ENCODE results near the gene APH1A.
A peak's percentile ranks its signal among the peaks of the same experiment; 100 is the strongest.
"Not testable (repeated sequence)": the region's sequence is repeated elsewhere in the genome, so short reads cannot be mapped to it uniquely, and the experiment has no call there.

APH1A gene

DNA sequence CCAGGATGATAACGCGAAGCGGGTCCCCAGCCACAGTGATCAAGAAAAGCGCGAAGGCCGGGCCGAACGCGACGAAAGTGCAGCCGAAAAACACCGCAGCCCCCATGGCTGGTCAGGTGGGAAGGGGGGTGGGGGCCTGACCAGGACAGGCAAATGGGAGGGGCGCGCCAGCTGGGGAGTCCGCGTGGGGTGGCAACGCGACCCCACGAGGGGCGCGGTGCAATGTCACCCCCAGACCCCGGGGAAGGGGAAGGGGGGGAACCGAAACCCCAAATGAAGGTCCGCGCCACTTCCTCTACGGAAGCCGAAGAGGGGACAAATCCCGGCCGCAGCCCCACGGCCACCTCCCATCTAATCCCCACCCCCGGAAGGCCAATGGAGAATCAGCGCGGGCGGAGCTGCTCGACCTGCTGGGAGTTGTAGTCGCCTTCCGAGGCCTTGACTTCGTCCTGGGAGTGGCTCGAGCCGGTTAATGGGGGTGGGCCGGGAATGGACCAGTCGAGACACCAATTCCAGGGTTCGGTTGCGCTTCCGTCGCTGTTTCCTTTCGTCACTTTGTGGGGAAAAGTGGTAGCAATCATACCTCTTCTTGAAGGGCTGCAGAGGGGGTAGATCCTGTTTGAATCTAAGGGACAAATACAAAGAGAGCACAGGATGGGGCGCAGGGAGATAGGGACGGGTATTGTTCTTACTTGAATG lies at the start of gene APH1A:
TSS of gene APH1A (minus strand) at position 312 of the 699 bp plus-strand sequence. CDS start at position 106, 206 bp downstream.
- DNase-seq = peak; percentile 96 to 97

DNA sequence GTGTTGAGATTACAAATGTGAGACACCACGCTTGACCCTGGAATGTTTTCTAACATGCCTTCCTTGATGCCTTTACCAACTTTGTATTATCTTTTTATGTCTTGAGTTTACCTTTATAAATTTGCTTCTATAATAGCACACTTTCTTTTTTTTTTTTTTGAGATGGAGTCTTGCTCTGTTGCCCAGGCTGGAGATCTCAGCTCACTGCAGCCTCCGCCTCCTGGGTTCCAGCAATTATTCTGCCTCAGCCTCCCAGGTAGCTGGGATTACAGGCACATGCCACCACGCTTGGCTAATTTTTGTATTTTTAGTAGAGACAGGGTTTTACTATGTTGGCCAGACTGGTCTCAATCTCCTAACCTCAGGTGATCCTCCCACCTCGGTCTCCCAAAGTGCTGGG lies 45.9 kb upstream of the APH1A start:
- DNase-seq = not testable (repeated sequence)

DNA sequence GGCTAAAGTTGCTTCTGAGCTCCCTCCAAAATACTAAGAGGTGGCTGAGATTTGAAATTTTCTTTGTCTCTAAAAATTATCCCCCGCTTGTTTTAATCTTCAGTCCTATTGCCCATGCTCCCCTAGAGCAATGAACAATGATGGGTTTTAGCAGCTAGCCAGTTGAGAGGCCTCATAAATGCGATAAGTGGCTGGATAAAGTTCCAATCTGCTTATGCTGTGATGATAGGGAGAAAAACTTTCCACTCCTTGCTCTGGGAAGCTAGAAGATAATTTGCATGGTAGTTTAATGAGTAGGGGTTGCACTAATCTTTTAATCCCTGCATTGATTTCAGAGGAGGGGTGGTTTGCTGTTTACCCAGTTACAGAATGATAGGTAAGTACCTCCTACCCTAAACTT lies 42.9 kb upstream of the APH1A start:
- no peak for DNase-seq

DNA sequence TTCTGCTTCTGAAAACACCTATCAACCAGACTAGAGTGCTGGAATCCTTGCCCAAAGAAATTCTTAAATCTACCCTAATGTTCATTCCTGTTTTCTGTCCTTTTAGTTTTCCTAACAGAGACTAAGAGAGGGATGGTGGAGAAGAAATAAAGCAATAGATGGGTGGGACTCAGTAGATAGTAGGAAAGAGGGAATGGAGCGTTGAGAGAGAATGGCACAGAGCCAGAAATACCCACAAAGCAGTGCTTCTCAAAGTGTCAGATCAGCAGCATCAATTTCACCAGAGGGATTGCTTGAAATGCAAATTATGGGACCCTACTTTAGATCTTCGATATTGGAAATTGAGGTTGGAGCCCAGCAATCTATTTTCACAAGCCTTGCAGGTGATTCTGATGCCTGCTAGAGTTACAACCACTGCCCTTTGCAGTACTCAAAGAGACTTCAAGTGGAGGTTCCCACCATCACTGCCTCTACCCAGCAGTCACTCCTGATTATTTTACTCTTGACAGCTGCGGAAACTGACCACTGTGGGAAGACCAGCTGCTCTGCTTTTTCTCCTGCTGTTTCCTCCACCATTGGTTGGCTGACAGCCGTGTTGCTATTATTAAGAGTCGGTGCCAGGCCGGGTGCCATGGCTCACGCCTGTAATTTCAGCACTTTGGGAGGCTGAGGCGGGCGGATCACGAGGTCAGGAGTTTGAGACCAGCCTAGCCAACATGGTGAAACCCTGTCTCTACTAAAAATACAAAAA lies 41.1 kb upstream of the APH1A start:
- no peak for DNase-seq

DNA sequence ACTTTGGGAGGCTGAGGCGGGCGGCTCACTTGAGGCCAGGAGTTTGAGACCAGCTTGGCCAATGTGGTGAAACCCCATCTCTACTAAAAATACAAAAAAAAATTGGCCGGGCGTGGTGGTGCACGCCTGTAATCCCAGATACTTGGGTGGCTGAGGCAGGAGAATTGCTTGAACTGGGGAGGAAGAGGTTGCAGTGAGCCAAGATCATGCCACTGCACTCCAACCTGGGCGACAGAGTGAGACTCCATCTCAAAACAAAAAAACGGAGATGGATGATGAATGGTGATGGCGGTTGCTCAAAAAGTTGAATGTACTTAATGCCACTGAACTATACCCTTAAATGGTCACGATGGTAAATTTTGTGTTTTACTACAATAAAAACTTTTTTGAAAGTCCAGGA lies 39.8 kb upstream of the APH1A start:
- DNase-seq = not testable (repeated sequence)

DNA sequence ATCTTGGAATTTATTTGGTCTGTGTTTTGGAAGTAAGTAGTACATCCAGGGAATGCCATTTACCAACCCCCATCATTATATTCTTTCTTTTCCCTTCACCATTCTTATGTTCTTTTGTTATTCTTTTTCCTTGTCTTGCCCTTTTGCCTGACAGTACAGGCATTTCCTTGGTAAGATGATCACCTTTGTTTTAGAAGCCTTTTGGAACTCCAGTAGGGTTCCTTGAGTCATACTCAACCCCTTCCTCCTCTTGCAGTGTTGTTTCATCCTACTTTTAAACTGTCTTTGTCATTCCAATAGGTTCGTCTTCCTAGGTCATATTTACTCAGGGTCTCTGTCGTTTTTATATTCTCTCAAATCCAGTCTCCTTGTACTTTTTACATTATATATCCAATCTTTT lies 34.1 kb upstream of the APH1A start:
- DNase-seq = no peak

DNA sequence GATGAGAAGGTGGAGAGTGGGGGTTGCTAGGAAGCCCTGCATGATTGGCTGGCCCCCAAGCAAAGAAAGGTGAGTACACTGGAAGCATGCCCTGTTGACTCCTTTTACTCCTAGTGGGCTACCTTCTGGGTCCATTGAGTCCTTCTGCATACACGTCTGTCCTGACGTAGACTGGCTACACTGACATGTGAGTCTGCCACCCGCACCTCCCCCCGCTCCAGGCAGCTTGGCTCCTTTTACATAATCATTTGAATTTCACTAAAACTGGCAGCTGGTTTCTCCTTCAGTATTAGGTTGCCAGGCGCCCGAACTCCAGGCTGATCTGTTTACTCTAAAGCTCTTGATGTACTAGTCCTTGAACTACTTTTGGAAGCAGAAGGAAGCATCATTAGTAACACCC lies 33.5 kb upstream of the APH1A start:
- no peak for DNase-seq

DNA sequence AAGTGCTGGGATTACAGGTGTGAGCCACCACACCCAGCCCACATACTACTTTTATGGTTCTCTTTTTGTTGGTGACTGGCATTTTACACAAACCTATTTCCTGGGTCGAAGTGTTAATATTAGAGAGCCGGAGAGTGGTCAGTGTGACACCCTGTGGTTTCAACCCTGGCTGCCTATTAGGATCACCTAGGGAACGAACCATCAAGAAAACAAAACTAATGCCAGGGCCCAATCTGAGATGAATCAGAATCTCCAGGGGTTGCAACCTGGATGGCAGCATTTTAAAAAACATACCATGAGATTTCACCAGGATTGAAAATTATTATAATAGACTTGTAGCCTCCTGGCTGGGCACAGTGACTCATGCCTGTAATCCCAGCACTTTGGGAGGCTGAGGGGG lies 30.9 kb upstream of the APH1A start:
- DNase-seq = no peak

DNA sequence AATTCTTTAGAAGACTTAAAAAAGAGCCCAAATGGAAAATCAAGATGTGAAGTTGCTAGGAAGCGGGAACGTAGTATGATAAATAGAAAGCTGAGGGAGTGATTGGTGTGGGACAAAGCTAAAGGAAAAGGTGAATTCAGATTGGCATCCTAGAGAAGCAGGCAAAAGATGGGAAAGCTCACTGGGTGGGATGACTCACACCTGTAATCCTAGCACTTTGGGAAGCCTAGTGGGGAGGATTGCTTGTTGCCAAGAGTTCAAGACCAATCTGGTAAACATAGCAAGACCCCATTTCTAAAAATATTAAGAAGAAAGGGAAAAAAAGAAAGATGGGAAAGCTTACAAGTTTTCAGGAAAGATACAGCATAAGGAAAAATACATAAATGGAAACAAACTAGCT lies 26.7 kb upstream of the APH1A start:
- DNase-seq = no peak

DNA sequence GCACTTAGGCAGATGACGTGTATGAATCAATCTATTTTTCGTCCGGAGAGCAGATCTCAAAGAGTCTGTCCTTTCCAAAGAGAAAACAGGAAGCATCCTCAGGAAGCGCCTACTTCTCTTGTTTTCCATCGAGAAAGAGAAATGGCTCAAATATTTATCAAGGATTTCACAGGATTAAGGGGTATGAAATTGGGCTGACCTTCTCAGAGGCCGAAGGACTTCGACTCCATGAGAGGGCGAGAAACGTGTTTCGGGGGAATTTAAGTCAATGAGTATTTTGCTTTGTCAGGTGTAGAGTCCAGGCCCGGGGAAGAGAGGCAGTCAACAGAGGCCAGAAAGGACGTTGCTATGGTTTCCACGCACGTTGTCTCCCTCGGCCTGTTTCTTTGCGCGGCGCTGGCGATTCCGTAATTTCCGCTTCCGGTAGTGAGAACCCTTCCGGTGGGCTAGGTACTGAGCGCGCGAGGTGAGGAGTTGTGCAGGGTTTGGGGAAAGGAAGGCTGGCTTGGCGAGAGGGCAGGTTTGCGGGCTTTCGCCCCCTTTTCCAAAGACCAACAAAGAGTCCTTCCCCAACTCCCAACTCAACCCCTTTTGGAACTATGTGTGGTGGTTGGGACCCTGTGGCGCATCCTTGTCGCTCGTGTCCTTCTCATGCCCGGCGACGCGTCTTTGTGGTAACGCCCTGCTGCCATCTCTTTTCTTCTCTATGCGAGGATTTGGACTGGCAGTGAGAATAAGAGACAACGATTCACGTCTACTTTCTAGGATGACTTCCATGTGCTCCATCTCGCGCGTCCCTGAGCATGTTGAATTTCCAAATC lies 24.8 kb upstream of the APH1A start, which contains the start of gene MRPS21:
TSS of gene MRPS21 (plus strand) at position 429 of the 821 bp plus-strand sequence. CDS start 506 bp downstream, outside the sequence.
- DNase-seq = peak; percentile 94

DNA sequence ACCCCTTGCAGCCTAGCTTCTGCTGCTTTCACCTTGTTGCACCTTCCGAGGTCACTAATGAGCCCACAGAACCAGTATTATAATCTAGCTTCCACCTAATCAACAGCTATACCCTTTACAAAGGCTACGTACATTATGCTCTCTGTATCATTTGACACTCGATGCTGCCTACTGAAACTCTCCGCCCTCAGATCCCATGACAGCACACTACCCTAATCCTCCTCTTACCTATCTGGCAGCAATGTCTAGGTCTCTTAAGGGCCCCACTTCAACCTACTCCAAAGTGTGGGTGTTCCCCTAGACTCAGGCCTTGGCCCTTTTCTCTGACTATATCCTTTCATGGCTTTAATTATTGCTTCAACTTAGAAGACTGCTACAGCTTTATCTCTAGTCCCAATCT lies 20.0 kb upstream of the APH1A start:
- DNase-seq = no peak

DNA sequence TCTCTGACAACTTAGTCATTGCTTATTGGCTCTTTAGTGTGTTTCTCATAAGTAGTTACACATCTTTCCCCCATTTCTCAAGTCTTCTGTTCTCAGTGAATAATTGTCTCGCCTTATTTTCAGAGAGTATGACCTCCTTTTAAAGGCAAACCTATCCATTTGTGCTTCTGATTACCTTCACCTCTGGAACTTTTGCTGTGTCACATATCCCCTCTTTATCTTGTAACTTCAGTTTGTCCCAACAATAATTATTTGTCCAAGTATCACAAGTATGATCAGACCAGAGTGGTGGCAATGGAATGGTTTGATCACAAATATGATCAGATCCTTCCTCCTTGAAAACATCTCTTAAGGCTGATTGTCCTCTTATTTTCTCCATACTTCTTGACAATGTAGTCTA lies 19.6 kb upstream of the APH1A start:
- DNase-seq = no peak

DNA sequence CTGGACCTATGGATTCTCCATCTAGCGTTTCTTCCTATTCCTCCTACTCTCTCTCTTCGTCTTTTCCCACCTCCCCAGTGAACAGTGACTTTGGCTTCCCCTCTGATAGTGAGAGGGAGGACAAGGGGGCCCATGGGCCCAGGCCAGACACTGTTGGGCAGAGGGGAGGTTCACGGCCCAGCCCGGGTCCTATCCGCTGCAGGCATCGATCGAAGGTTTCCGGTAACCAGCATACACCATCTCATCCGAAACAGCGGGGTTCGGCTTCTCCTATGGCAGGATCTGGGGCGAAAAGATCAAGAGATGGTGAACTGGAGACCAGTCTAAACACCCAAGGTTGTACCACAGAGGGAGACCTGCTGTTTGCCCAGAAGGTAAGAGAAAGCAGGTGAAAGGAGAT lies 14.4 kb upstream of the APH1A start:
- no peak for DNase-seq

DNA sequence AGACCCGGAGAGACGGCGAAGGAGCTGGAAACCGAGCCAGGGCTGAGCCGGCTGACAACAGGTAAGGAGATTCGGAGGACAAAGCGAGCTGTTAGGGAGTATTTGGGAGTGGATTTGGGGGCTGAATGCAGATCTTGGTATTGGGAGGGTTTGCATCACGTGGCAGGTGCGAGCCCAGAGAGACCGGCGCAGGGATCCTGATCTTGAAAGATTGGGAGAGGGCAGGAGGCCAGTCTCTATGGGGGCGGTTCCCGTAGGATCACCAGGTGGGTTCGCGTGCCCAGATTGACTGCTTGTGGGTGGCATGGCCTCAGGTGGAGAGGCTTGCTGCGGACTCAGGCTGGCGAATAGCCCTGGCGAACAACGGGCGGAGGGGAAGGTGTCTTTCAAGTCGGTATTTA lies 13.7 kb upstream of the APH1A start:
- DNase-seq = no peak

DNA sequence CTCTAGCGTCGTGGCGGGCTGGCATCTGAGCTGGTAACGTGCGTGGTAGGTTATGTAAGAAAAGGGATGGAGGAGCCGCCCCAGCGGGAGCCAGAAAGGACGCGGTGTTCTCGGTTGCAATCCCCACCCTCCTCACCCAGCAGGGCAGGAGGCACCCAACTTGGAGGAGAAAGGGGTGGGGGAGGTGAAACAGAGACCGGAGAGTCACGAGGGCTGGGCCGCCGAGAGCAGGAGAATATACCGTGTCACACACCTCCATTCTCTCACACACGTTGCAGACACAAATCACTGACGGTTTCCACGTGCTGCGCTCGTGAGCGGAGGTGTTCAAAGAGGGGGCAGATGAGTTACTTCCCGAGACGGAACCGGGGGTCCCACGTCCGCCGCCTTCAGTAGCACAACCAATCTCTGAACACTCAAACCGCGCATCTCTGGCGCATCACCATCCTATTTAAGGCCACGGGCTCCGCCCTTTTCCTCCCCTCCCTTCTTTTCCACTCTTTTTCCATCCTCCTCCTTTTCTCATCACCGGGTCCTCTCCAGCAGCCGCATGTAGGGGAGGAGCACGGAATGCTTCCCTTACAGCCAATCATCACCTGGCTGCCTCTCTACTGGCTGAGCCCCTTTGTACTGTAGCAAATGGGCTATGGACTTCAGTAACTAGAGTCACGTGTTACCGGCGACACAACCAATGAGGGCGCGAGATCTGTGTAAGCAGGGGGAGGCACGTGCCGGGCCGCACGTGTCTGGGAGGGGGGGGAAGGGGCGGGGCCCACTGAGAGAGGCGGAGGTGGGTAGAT lies 13.1 kb upstream of the APH1A start, which contains the start of gene CIART:
TSS of gene CIART (plus strand) at position 797 of the 800 bp plus-strand sequence. CDS start 714 bp downstream, outside the sequence.
- peak; percentile 99 to 100 for DNase-seq

DNA sequence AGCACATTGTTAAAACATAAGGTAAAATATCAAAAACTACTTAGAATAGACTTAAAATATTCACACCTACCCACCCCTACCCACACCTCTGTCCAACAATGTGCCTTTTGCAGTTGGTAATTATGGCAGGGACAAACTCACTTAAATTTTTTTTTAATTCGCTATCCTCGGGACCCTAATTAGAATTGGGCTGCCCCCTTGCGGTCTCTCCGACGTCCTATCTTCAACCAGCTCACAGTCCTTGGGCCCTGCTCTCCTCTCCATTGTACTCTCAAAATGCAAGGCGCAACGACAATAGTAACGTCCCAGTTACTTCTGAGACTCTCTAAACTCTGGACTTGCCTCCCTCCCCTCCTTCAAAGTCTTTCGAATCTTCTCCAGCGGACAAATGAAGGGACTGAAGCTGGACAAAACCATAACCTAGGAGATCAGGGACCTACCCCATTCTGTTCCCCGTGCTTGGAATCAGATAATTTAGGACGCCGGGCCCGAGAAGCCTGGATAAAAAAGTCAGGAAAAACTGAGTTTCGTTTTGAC lies 12.5 kb upstream of the APH1A start:
- peak; percentile 79 to 94 for DNase-seq

DNA sequence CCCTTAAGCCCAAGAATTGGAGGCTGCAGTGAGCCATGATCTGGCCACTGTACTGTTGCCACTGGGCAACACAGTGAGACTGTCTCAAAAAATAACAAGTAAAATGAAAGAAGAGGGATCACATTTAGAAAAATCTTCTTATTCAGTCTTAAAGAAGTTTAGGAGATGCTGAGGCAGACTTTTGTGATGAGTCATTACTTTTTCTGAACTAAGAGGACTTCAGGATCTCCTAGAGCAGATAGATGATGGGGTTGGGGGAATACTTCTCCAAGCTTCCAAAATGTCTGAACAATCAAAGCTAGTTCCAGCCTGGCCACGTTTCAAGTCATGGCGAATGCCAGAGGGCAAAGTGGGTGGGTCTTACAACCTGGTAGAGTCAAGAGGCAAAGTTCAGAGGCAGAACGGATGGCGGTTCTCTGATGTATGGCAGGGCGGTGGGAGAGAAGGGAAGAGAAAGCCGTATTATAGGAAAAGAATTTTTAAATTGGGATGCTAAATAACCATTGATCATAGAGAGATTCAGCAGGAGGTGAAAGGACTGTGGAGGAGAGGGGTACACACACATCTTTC lies 11.4 kb upstream of the APH1A start:
- no peak for DNase-seq

DNA sequence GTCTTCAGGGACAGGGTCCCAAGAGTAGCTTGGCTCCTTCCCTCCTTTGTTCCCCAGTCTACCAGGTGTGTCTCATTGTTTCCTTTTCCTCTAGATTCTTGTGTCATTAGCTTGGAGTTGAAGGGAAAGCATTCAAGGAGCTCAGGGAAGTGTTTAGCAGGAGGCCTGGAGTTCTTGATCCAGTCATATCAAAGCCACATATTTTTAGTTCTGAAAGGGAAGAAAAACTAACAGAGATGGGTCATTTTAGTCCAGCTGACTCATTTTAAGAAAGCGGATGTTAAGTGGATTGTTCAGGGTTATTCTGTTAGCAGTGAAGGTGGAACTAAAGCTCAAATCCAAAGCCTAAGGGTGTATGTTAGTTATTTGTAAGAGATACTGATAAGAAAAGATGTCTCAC lies 4.5 kb upstream of the APH1A start:
- DNase-seq = no peak

DNA sequence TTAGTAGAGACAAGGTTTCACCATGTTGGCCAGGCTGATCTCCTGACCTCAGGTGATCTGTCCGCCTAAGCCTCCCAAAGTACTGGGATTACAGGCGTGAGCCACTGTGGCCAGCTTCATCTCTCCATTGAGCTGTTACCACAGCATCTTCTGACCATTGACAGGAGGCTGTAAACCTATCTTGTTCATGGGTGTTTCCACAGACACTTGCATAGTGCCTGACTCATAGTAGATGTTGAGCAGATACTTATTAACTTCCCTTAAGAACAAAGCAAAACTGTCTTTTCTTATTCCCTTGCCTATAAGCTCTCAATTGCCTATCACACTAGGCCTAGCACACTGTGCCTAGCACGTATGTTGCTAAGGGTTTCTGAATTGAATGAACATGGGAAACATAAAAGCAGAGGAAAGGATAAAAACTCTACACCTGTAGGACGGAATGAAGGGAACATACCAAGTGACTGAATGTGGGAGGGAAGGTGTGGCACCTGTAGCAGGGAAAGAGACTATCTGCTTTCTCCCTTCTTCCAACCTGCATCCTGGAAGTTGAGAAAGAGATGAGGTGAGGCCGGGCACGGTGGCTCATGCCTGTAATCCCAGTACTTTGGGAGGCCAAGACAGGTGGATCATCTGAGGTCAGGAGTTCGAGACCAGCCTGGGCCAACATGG lies 2.6 kb upstream of the APH1A start:
- DNase-seq = no peak

DNA sequence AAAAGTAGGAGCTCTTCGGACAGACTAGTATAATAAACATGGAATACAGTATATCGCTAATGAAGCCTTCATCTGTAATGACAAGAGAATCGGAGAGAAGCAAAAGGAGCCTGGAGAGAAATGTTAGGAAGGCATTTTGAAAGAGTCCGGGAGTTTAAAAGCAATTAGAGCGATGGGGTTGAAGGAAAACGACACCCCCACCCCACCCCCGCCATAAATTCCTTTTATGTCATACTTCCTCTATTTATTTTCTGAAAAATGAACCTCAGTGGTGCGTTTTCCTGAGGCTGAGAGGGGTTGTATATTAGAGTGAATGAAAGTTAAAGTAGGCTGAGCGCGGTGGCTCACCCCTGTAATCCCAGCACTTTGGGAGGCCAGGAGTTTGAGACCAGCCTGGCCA lies 635 bp upstream of the APH1A start:
- no peak for DNase-seq

DNA sequence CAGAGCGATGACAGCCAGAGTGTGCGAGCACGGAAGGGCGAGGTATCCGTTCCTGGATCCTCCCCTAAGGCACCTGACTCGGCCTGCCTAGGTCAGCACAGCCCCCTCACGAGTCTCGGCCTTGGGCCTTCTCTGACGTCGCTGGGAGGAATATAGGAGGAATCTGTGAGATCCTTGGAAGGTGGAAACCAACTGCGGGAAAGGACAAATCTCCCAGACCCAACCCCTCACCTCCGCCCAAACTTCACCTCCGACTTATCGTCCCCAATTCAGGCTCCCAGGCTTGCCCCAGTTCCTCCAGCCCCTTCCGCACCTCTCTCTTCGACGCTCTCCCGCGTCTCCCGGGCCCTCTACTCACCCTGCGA lies 494 bp downstream of the APH1A start:
- no peak for DNase-seq

All from Kasumi-1 (cell line).